Spinal cord (tissue), 10 donors: ENCODE data around the gene ZNF37A. TPM values are rescaled to one million over a fixed set of nuclear protein-coding genes. Genes with fewer than 3 reads are reported as not detected.
"Not testable (repeated sequence)": the region's sequence is repeated elsewhere in the genome, so short reads cannot be mapped to it uniquely, and the experiment has no call there.

Experiments
- DNase-seq, 6 donors: peaks; one replicate each; pipeline versions ENCODE4 v3.0.0 to v3.0.0-alpha.2; 2013 to 2015; ENCODE audit warnings: low spot score in 6 of 6, low read depth in 4 of 6
- H3K27ac ChIP-seq: one replicate; pipeline ENCODE4 v1.5.1; 2013; ENCODE audit warnings: low read depth, low read length, control low read depth
- H3K27me3 ChIP-seq: one replicate; pipeline ENCODE4 v1.6.1; 2013; ENCODE audit warnings: low read length; ENCODE audit not compliant: control insufficient read depth, insufficient read depth
- H3K36me3 ChIP-seq: one replicate; pipeline ENCODE4 v1.6.1; 2013; ENCODE audit warnings: low read length; ENCODE audit not compliant: control insufficient read depth, insufficient read depth
- H3K4me1 ChIP-seq: one replicate; pipeline ENCODE4 v1.6.1; 2013; ENCODE audit warnings: low read length; ENCODE audit not compliant: control insufficient read depth, insufficient read depth
- H3K4me3 ChIP-seq: one replicate; pipeline ENCODE4 v1.5.1; 2013; ENCODE audit warnings: low read depth, low read length, control low read depth
- H3K9me3 ChIP-seq: one replicate; pipeline ENCODE4 v1.6.1; 2013; ENCODE audit warnings: low read length; ENCODE audit not compliant: control insufficient read depth, insufficient read depth
- WGBS: methylation state at CpG from one replicate; pipeline ENCODE4 v1.1.5; 2013; ENCODE audit warnings: missing lambda C conversion rate; ENCODE audit not compliant: insufficient coverage; 5-methylcytosine and 5-hydroxymethylcytosine counted together
- polyA plus RNA-seq, 2 donors: library from polyadenylated mRNA; unstranded; fragments of 120-200 nt; gene quantifications; one replicate each; pipeline ENCODE4 v1.2.1, GENCODE V29; 2013; ENCODE audit not compliant: insufficient read length in 2 of 2
- total RNA-seq, 2 donors: library from RNA; depleted of rRNA in 1 of 2; stranded (reverse); fragments of 120-200 nt in 1 of 2; fragments of >200 nt in 1 of 2; gene quantifications; one replicate each; pipeline versions ENCODE4 v1.2.3 to v1.2.4, GENCODE V29; 2013 to 2014
- donor health status: healthy.

Gene ZNF37A
- total and polyA plus RNA-seq, 4 donors, result 16.6 to 30.4 (median 22.1) TPM

- DNase-seq, result no peak
- Histone ChIP-seq H3K36me3 (no peaks in the 10 kb centered on the region), H3K27me3 (no peaks in the 10 kb centered on the region), H3K9me3 (no peaks in the 10 kb centered on the region), H3K4me3 (no peak overlapping the region), H3K4me1 (no peaks in the 10 kb centered on the region), H3K27ac (no peak overlapping the region)
- WGBS, result 57% methylated on average over 2 of the region's 2 CpGs
Measured at GRCh38 chr10:38076687-38077086, 17.4 kb upstream of the ZNF37A start.

DNA sequence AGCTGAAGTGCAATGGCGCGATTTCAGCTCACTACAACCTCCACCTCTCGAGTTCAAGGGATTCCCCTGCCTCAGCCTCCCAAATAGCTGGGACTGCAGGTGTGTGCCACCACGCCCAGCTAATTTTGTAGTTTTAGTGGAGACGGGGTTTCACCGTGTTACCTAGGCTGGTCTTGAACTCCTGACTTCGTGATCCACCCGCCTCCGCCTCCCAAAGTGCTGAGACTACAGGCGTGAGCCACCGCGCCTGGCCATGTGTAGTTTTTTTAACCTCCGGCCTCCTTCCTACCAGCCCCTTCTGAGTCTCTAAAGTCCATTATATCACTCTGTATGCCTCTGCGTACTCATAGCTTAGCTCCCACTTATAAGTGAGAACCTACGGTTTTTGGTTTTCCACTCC is 819 bp upstream of the ZNF37A start:
- 97% methylated on average over 11 of the region's 15 CpGs for WGBS
- H3K4me3 ChIP-seq, H3K27me3 ChIP-seq, H3K27ac ChIP-seq, DNase-seq, H3K9me3 ChIP-seq: not testable (repeated sequence)
- H3K36me3 ChIP-seq, result peaks cover 13% of the 10 kb centered on the region
- H3K4me1 ChIP-seq, result peaks cover 11% of the 10 kb centered on the region

GRCh38 chr10:38093816-38094157 is 350 bp upstream of the ZNF37A start:
- Histone ChIP-seq H3K27ac (peak overlapping the region; percentile 16), H3K27me3 (no peaks in the 10 kb centered on the region), H3K4me3 (peak overlapping the region; percentile 71), H3K4me1 (peaks cover 11% of the 10 kb centered on the region), H3K36me3 (peaks cover 13% of the 10 kb centered on the region), H3K9me3 (no peaks in the 10 kb centered on the region)
- no peak for DNase-seq
- 8% methylated on average over 15 of the region's 16 CpGs for WGBS

- peak overlapping the region; percentile 71 for H3K4me3 ChIP-seq
- H3K4me1 ChIP-seq, result peaks cover 11% of the 10 kb centered on the region
- DNase-seq, result peak in 2 of 6 donors; percentile 3 to 6
- no peaks in the 10 kb centered on the region for H3K27me3 ChIP-seq
- no peaks in the 10 kb centered on the region for H3K9me3 ChIP-seq
- 57% methylated on average over 20 of the region's 21 CpGs for WGBS
- H3K27ac ChIP-seq, result peak overlapping the region; percentile 75
- peaks cover 13% of the 10 kb centered on the region for H3K36me3 ChIP-seq
Measured at GRCh38 chr10:38094927-38095574, 914 bp downstream of the ZNF37A start.

- peaks cover 8% of the 10 kb centered on the region for H3K36me3 ChIP-seq
- H3K27ac ChIP-seq, result no peak overlapping the region
- DNase-seq, result no peak
- H3K4me1 ChIP-seq, result no peaks in the 10 kb centered on the region
- no peaks in the 10 kb centered on the region for H3K27me3 ChIP-seq
- no peak overlapping the region for H3K4me3 ChIP-seq
- H3K9me3 ChIP-seq, result peaks cover 6% of the 10 kb centered on the region
- WGBS, result no CpG with 5 or more reads among the region's 1 CpG
Measured at GRCh38 chr10:38102880-38103279, 8.7 kb downstream of the ZNF37A start.

GRCh38 chr10:38103756-38104155 is 9.6 kb downstream of the ZNF37A start:
- peaks cover 8% of the 10 kb centered on the region for H3K36me3 ChIP-seq
- DNase-seq, result no peak
- H3K9me3 ChIP-seq, result peaks cover 6% of the 10 kb centered on the region
- WGBS, result 90% methylated on average over 2 of the region's 3 CpGs
- H3K4me3 ChIP-seq, result no peak overlapping the region
- no peak overlapping the region for H3K27ac ChIP-seq
- H3K4me1 ChIP-seq, result no peaks in the 10 kb centered on the region
- H3K27me3 ChIP-seq, result no peaks in the 10 kb centered on the region

GRCh38 chr10:38112159-38112558 is 18.0 kb downstream of the ZNF37A start:
- no peaks in the 10 kb centered on the region for H3K4me1 ChIP-seq
- 100% methylated on average over 1 of the region's 2 CpGs for WGBS
- H3K27ac ChIP-seq, result no peak overlapping the region
- peaks cover 18% of the 10 kb centered on the region for H3K36me3 ChIP-seq
- no peaks in the 10 kb centered on the region for H3K27me3 ChIP-seq
- DNase-seq, result no peak
- H3K9me3 ChIP-seq, result peaks cover 10% of the 10 kb centered on the region
- no peak overlapping the region for H3K4me3 ChIP-seq

DNA sequence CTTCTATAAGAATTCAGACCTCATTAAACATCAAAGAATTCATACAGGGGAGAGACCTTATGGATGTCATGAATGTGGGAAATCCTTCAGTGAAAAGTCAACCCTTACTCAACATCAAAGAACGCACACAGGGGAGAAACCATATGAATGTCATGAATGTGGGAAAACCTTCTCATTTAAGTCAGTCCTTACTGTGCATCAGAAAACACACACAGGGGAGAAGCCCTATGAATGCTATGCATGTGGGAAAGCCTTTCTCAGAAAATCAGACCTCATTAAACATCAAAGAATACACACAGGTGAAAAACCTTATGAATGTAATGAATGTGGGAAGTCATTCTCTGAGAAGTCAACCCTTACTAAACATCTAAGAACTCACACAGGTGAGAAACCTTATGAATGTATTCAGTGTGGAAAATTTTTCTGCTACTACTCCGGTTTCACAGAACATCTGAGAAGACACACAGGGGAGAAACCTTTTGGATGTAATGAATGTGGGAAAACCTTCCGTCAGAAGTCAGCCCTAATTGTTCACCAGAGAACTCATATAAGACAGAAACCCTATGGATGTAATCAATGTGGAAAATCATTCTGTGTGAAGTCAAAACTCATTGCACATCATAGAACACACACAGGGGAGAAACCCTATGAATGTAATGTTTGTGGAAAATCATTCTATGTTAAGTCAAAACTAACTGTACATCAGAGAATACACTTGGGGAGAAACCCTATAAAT is 24.1 kb downstream of the ZNF37A start:
- peak in 1 of 6 donors; percentile 1 for DNase-seq
- Histone ChIP-seq H3K4me1 (no peaks in the 10 kb centered on the region), H3K4me3 (no peak overlapping the region), H3K27me3 (no peaks in the 10 kb centered on the region), H3K36me3 (peaks cover 23% of the 10 kb centered on the region), H3K9me3 (peaks cover 40% of the 10 kb centered on the region), H3K27ac (no peak overlapping the region)
- no CpG with 5 or more reads among the region's 3 CpGs for WGBS

GRCh38 chr10:38119038-38119437 is 24.9 kb downstream of the ZNF37A start:
- no CpG with 5 or more reads among the region's 1 CpG for WGBS
- Histone ChIP-seq H3K36me3 (peaks cover 22% of the 10 kb centered on the region), H3K4me3 (no peak overlapping the region)

GRCh38 chr10:38127812-38128211 is 33.7 kb downstream of the ZNF37A start:
- no peaks in the 10 kb centered on the region for H3K4me1 ChIP-seq
- no peaks in the 10 kb centered on the region for H3K36me3 ChIP-seq
- H3K27ac ChIP-seq, result no peak overlapping the region
- no peaks in the 10 kb centered on the region for H3K27me3 ChIP-seq
- peaks cover 8% of the 10 kb centered on the region for H3K9me3 ChIP-seq
- WGBS, result 73% methylated on average over 1 of the region's 2 CpGs
- H3K4me3 ChIP-seq, result no peak overlapping the region
- no peak for DNase-seq

More at GRCh38 chr10:38119038-38119437, 24.9 kb downstream of the ZNF37A start:
- no peak overlapping the region for H3K27ac ChIP-seq
- no peak for DNase-seq
- H3K4me1 ChIP-seq, result no peaks in the 10 kb centered on the region
- no peaks in the 10 kb centered on the region for H3K27me3 ChIP-seq
- peaks cover 43% of the 10 kb centered on the region for H3K9me3 ChIP-seq
